NT2/D1 (cell line): Measurements from ENCODE around the gene APLNR.

ENCODE experiments used
- SUZ12 ChIP-seq: IDR thresholded peaks from 2 replicates; pipeline ENCODE4 v1.6.1; 2011; ENCODE audit not compliant: insufficient read length, insufficient read depth; ENCODE audit errors: extremely low read depth
- ZNF274 ChIP-seq: IDR thresholded peaks from 2 replicates; pipeline ENCODE4 v1.6.1; 2011; ENCODE audit warnings: mild to moderate bottlenecking, low read depth, low read length

GRCh38 chr11:57213342-57214097 lies 23.5 kb downstream of the APLNR start:
- TF ChIP-seq ZNF274, result no peak
- TF ChIP-seq SUZ12, result no peak
